IMR-90 (cell line): Measurements from ENCODE around the gene PTPRG. TPM values are rescaled to one million over a fixed set of nuclear protein-coding genes. Genes with fewer than 3 reads are reported as not detected.

ENCODE experiments used
- ATAC-seq: fragments of 200-7000 bp; cut with Tn5 transposase; 2 replicates; pipeline ENCODE4 v1.9.1; 2020; ENCODE audit warnings: low read depth, mild to moderate bottlenecking, moderate library complexity
- BruUV-seq: library from RNA; stranded (reverse); fragments of 400-500 nt; replicated peaks from 2 replicates; lab custom pipeline; 2021; lab: Mats Ljungman, UMichigan
- CTCF ChIA-PET: fragments of 300-600 bp; formaldehyde crosslinking; extraction: SDS; loops from one replicate; lab custom pipeline; 2021; ENCODE audit warnings: antibody characterized with exemption; lab: Yijun Ruan, JAX
- POLR2A ChIA-PET: fragments of 300-600 bp; sonication (Branson Sonifier 250); formaldehyde crosslinking; loops from one replicate; lab custom pipeline; 2022; ENCODE audit warnings: antibody characterized with exemption; ENCODE audit not compliant: unreplicated experiment; lab: Charles Lee
- DNase-seq: peaks from one replicate; pipeline ENCODE4 v3.0.0; 2013
- H2AFZ ChIP-seq: replicated peaks from 2 replicates; pipeline ENCODE3; 2013; ENCODE audit warnings: low read length, mild to moderate bottlenecking; ENCODE audit not compliant: poor library complexity
- H2AK5ac ChIP-seq: 2 replicates; pipeline ENCODE4 v1.6.1; 2013; ENCODE audit warnings: low read depth, low read length, inconsistent platforms
- H2AK9ac ChIP-seq: replicated peaks from 2 replicates; pipeline ENCODE3; 2013; ENCODE audit warnings: mild to moderate bottlenecking, low read depth, low read length, moderate library complexity; ENCODE audit not compliant: poor library complexity
- H2BK120ac ChIP-seq: 2 replicates; pipeline ENCODE4 v1.6.1; 2013; ENCODE audit warnings: low read depth, low read length, inconsistent platforms
- H2BK15ac ChIP-seq: 3 replicates; pipeline ENCODE4 v1.6.1; 2013; ENCODE audit warnings: low read depth, low read length, inconsistent platforms
- H2BK20ac ChIP-seq: 2 replicates; pipeline ENCODE4 v1.6.1; 2013; ENCODE audit warnings: low read depth, mild to moderate bottlenecking, inconsistent platforms, low read length, moderate library complexity
- H2BK5ac ChIP-seq: 2 replicates; pipeline ENCODE4 v1.6.1; 2013; ENCODE audit warnings: mild to moderate bottlenecking, low read depth, low read length, inconsistent platforms; ENCODE audit not compliant: poor library complexity, severe bottlenecking
- H3K14ac ChIP-seq: replicated peaks from 2 replicates; pipeline ENCODE4 v1.6.1; 2013; ENCODE audit warnings: low read depth, low read length, inconsistent platforms
- H3K18ac ChIP-seq: 2 replicates; pipeline ENCODE4 v1.6.1; 2013; ENCODE audit warnings: low read depth, low read length, control low read depth
- H3K23ac ChIP-seq: 2 replicates; pipeline ENCODE4 v1.6.1; 2013; ENCODE audit warnings: low read depth, low read length, inconsistent platforms
- H3K27ac ChIP-seq: 2 replicates; pipeline ENCODE4 v1.5.1; 2013; ENCODE audit warnings: mild to moderate bottlenecking, control low read depth, low read length; ENCODE audit not compliant: insufficient read depth
- H3K27me3 ChIP-seq: 2 replicates; pipeline ENCODE4 v1.6.1; 2013; ENCODE audit warnings: low read length; ENCODE audit not compliant: control insufficient read depth, insufficient read depth
- H3K36me3 ChIP-seq: 2 replicates; pipeline ENCODE4 v1.6.1; 2013; ENCODE audit warnings: low read length, mixed read lengths; ENCODE audit not compliant: control insufficient read depth, insufficient read depth
- H3K4ac ChIP-seq: 2 replicates; pipeline ENCODE4 v1.6.1; 2013; ENCODE audit warnings: low read depth, low read length, inconsistent platforms
- H3K4me1 ChIP-seq: 2 replicates; pipeline ENCODE4 v1.6.1; 2013; ENCODE audit warnings: low read length, mixed read lengths; ENCODE audit not compliant: control insufficient read depth, insufficient read depth
- H3K4me2 ChIP-seq: 2 replicates; pipeline ENCODE4 v1.6.1; 2013; ENCODE audit warnings: low read depth, mild to moderate bottlenecking, control low read depth, low read length, moderate library complexity
- H3K4me3 ChIP-seq: 2 replicates; pipeline ENCODE4 v1.5.1; 2013; ENCODE audit warnings: low read depth, mild to moderate bottlenecking, control low read depth, low read length, moderate library complexity; ENCODE audit not compliant: insufficient read depth
- H3K56ac ChIP-seq: 2 replicates; pipeline ENCODE4 v1.6.1; 2013; ENCODE audit warnings: low read length, inconsistent platforms; ENCODE audit not compliant: insufficient read depth; ENCODE audit errors: extremely low read depth
- H3K79me1 ChIP-seq, 2 experiments: 2 replicates each; pipeline ENCODE4 v1.6.1; 2013; ENCODE audit warnings: low read length in 2 of 2, inconsistent platforms in 1 of 2, low read depth in 1 of 2
- H3K9ac ChIP-seq: 2 replicates; pipeline ENCODE4 v1.6.1; 2013; ENCODE audit warnings: low read depth, low read length, control low read depth
- H3K9me1 ChIP-seq: 2 replicates; pipeline ENCODE4 v1.6.1; 2013; ENCODE audit warnings: low read length, inconsistent platforms; ENCODE audit not compliant: insufficient read depth
- H3K9me3 ChIP-seq: 2 replicates; pipeline ENCODE4 v1.6.1; 2013; ENCODE audit warnings: low read length; ENCODE audit not compliant: control insufficient read depth, insufficient read depth
- H4K20me1 ChIP-seq: 2 replicates; pipeline ENCODE4 v1.6.1; 2013; ENCODE audit warnings: low read length, inconsistent platforms; ENCODE audit not compliant: insufficient read depth
- H4K5ac ChIP-seq: 2 replicates; pipeline ENCODE4 v1.6.1; 2013; ENCODE audit warnings: mild to moderate bottlenecking, low read depth, low read length, control low read depth
- H4K8ac ChIP-seq, 2 experiments: 2 replicates each; pipeline ENCODE4 v1.6.1; 2013; ENCODE audit warnings: low read depth in 2 of 2, low read length in 2 of 2, control low read depth in 1 of 2, inconsistent platforms in 1 of 2
- H4K91ac ChIP-seq: 2 replicates; pipeline ENCODE4 v1.6.1; 2013; ENCODE audit warnings: low read depth, low read length, inconsistent platforms; ENCODE audit not compliant: insufficient read depth
- BHLHE40 ChIP-seq: fragments of 150-350 bp; IDR thresholded peaks from 2 replicates; pipeline ENCODE4 v1.6.1; 2016; ENCODE audit warnings: mild to moderate bottlenecking, low read depth, low read length
- CHD1 ChIP-seq: IDR thresholded peaks from 2 replicates; pipeline ENCODE4 v1.6.1; 2012; ENCODE audit warnings: low read depth, low read length, improper control_type of control experiment
- FOS ChIP-seq: fragments of 150-350 bp; IDR thresholded peaks from 2 replicates; pipeline ENCODE4 v1.6.1; 2016; ENCODE audit warnings: low read depth, low read length
- MAFK ChIP-seq: IDR thresholded peaks from 2 replicates; pipeline ENCODE4 v1.6.1; 2012; ENCODE audit warnings: low read depth, low read length, improper control_type of control experiment
- MAZ ChIP-seq: IDR thresholded peaks from 2 replicates; pipeline ENCODE4 v1.6.1; 2012; ENCODE audit warnings: low read depth, mild to moderate bottlenecking, low read length, improper control_type of control experiment, moderate library complexity, borderline replicate concordance
- MXI1 ChIP-seq: IDR thresholded peaks from 2 replicates; pipeline ENCODE4 v1.6.1; 2012; ENCODE audit warnings: low read depth, mild to moderate bottlenecking, low read length, moderate library complexity, borderline replicate concordance
- NFE2L2 ChIP-seq: fragments of 150-350 bp; IDR thresholded peaks from 2 replicates; pipeline ENCODE4 v1.6.1; 2016; ENCODE audit warnings: low read depth, mild to moderate bottlenecking, low read length
- POLR2A ChIP-seq: IDR thresholded peaks from 2 replicates; pipeline ENCODE4 v1.6.1; 2012; ENCODE audit warnings: mild to moderate bottlenecking, low read depth, low read length
- RCOR1 ChIP-seq: IDR thresholded peaks from 2 replicates; pipeline ENCODE4 v1.6.1; 2012; ENCODE audit warnings: mild to moderate bottlenecking, low read length, improper control_type of control experiment; ENCODE audit not compliant: insufficient replicate concordance
- RFX5 ChIP-seq: IDR thresholded peaks from 2 replicates; pipeline ENCODE4 v1.8.0; 2012; ENCODE audit warnings: low read depth, mild to moderate bottlenecking, low read length, moderate library complexity
- SMC3 ChIP-seq: fragments of 150-350 bp; IDR thresholded peaks from 2 replicates; pipeline ENCODE4 v1.6.1; 2016; ENCODE audit warnings: low read depth, mild to moderate bottlenecking, antibody characterized with exemption, low read length, moderate library complexity
- WGBS, 2 experiments: methylation state at CpG; one replicate each; pipeline versions ENCODE4 v1.1.5 to v1.1.7; 2013; ENCODE audit warnings: missing lambda C conversion rate in 2 of 2; ENCODE audit not compliant: insufficient read length in 1 of 2; ENCODE audit errors: extremely low coverage in 2 of 2; 5-methylcytosine and 5-hydroxymethylcytosine counted together
- dilution Hi-C: fragments of 300-500 bp; cut with HindIII; formaldehyde crosslinking; loops from one replicate; pipeline ENCODE4 v1.14.3; 2018; ENCODE audit warnings: low sequenced_read_pairs; ENCODE audit not compliant: unreplicated experiment
- in situ Hi-C: fragments of 300-500 bp; cut with MboI; formaldehyde crosslinking; loops from 3 replicates; pipeline ENCODE4 v1.14.3; 2019; ENCODE audit warnings: low sequenced_read_pairs, inconsistent platforms, mixed read lengths
- intact Hi-C: fragments of 100-400 bp; cut with micrococcal nuclease; formaldehyde crosslinking; loops from 2 replicates; pipeline ENCODE4 v1.10.0; 2022
- polyA plus RNA-seq, 3 experiments: library from polyadenylated mRNA; depleted of rRNA; stranded (reverse); fragments of >200 nt; gene quantifications; 2 replicates each; pipeline ENCODE4 v1.2.3, GENCODE V29; 2012; ENCODE audit warnings: low replicate concordance in 1 of 3
- total RNA-seq: library from RNA; depleted of rRNA; stranded (reverse); fragments of >200 nt; gene quantifications from 2 replicates; pipeline ENCODE4 v1.2.3, GENCODE V29; 2012
- TF ChIP-seq, protein P1 (sequence below): fragments of 150-350 bp; IDR thresholded peaks from 2 replicates; pipeline ENCODE4 v1.6.1; 2016; ENCODE audit warnings: low read depth, mild to moderate bottlenecking, low read length, moderate library complexity, borderline replicate concordance
- TF ChIP-seq, protein P2 (sequence below): conservative IDR thresholded peaks from 2 replicates; pipeline ENCODE4 v1.5.1; 2012; ENCODE audit warnings: mild to moderate bottlenecking, low read depth, low read length, improper control_type of control experiment

PTPRG gene
- total and polyA plus RNA-seq, 2 of the 4 experiments (the other 2 are of a cell fraction) = 7.7 to 31.0 TPM

DNA sequence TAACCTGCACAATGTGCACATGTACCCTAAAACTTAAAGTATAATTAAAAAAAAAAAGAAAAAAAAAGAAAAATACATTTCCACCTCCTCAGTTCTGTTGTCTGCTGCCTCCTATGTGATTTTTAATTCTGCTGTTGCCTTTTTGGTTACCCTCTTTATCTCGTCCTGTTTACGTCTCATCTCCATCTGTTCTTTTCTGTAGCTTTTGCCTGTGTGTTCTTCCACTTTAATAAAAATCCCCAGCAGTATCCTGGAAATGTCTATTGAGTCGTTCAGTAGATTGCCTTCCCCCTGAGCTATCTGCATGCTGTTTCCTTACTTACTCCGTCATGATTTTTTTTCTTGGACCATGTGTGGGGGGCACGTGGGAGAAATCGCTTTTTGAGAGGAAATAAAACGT, 509.5 kb downstream of the PTPRG start:
- no peak for TF ChIP-seq MAFK
- TF ChIP-seq, protein P1, sequence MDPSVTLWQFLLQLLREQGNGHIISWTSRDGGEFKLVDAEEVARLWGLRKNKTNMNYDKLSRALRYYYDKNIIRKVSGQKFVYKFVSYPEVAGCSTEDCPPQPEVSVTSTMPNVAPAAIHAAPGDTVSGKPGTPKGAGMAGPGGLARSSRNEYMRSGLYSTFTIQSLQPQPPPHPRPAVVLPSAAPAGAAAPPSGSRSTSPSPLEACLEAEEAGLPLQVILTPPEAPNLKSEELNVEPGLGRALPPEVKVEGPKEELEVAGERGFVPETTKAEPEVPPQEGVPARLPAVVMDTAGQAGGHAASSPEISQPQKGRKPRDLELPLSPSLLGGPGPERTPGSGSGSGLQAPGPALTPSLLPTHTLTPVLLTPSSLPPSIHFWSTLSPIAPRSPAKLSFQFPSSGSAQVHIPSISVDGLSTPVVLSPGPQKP = no peak
- no peak for TF ChIP-seq RFX5
- no peak for TF ChIP-seq CHD1
- TF ChIP-seq BHLHE40 = no peak
- no peak for TF ChIP-seq MAZ
- no peak for TF ChIP-seq RCOR1
- no peak for TF ChIP-seq MXI1
- no peak for TF ChIP-seq FOS
- TF ChIP-seq SMC3 = no peak
- TF ChIP-seq POLR2A = no peak
- TF ChIP-seq, protein P2, sequence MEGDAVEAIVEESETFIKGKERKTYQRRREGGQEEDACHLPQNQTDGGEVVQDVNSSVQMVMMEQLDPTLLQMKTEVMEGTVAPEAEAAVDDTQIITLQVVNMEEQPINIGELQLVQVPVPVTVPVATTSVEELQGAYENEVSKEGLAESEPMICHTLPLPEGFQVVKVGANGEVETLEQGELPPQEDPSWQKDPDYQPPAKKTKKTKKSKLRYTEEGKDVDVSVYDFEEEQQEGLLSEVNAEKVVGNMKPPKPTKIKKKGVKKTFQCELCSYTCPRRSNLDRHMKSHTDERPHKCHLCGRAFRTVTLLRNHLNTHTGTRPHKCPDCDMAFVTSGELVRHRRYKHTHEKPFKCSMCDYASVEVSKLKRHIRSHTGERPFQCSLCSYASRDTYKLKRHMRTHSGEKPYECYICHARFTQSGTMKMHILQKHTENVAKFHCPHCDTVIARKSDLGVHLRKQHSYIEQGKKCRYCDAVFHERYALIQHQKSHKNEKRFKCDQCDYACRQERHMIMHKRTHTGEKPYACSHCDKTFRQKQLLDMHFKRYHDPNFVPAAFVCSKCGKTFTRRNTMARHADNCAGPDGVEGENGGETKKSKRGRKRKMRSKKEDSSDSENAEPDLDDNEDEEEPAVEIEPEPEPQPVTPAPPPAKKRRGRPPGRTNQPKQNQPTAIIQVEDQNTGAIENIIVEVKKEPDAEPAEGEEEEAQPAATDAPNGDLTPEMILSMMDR = no peak
- TF ChIP-seq NFE2L2 = no peak
- Histone ChIP-seq H4K91ac (no peak overlapping the region), H2BK15ac (no peak overlapping the region), H3K9me3 (no peaks in the 10 kb centered on the region), H3K4me1 (no peaks in the 10 kb centered on the region), H3K56ac (no peak overlapping the region), H2BK5ac (no peak overlapping the region), H4K8ac (no peak overlapping the region), H2AK9ac (no peak overlapping the region), H3K14ac (no peak overlapping the region), H2BK120ac (no peak overlapping the region), H3K27ac (no peak overlapping the region), H3K9ac (no peak overlapping the region), H3K27me3 (no peaks in the 10 kb centered on the region), H3K4me2 (no peak overlapping the region), H2BK20ac (no peak overlapping the region), H3K36me3 (no peaks in the 10 kb centered on the region), H3K9me1 (no peaks in the 10 kb centered on the region; the same call in 1 of the 2 replicates), H2AFZ (no peak overlapping the region), H3K79me1 (peaks cover 6 to 8% of the 10 kb centered on the region in 2 experiments; a peak in 3 of 4 replicates), H4K20me1 (no peaks in the 10 kb centered on the region; the same call in 1 of the 2 replicates), H3K18ac (no peak overlapping the region), H3K23ac (no peak overlapping the region), H2AK5ac (no peak overlapping the region), H3K4ac (no peak overlapping the region), H4K5ac (no peak overlapping the region), H3K4me3 (no peak overlapping the region)
- ATAC-seq (no peak), DNase-seq (no peak)
- no TSS peak for BruUV-seq
- intact Hi-C loops (no loop called here), dilution Hi-C loops (no loop called here), in situ Hi-C loops (no loop called here)
- WGBS, 2 experiments = no CpG with 5 or more reads among the region's 7 CpGs
- POLR2A ChIA-PET = no interaction called here
- CTCF ChIA-PET = no interaction called here
